GM21529 (cell line): ENCODE results near the gene GADL1.

ENCODE experiments used
- ATAC-seq: cut with Tn5 transposase; IDR thresholded peaks from one replicate; pipeline ENCODE4 v1.9.1; 2021; ENCODE audit not compliant: unreplicated experiment

The GADL1 gene

DNA sequence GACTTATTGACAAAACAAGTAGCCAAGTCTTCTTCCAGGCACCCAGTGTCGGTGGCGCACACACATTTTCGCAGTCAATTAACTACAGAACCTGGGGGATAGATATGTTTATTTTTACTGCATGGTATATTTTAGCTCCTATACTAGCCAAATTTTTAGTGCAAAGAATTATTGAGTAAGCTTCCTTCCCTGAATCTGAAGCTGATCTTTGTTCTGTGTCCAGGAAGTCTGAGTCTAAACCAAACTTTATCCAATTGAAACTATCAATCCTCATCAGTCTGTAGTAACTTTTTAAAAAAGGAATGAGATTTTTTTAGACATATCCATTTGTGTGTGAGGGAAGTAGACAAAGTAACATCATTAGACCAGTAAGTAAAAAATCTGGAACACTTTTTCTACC lies 133.1 kb downstream of the GADL1 start:
- ATAC-seq, result no peak

DNA sequence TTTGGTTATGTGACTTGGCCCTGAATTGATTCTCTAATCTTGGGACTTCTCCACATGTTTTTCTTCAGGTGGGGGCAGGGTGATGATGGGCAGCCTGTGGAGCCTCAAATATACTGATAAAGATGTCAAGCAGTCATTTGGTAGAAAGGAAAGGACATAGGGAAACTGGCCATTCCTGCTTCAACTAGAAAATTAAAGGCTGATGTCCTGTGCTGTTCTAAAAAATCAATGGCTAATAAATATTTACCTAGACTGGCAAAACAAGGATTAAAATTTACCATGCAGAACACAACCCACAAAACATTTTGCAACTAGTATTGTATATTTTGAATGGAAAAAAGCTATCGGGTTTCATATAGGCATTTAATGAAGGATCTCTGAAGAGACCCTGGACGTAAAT lies 133.7 kb downstream of the GADL1 start:
- ATAC-seq, result no peak

DNA sequence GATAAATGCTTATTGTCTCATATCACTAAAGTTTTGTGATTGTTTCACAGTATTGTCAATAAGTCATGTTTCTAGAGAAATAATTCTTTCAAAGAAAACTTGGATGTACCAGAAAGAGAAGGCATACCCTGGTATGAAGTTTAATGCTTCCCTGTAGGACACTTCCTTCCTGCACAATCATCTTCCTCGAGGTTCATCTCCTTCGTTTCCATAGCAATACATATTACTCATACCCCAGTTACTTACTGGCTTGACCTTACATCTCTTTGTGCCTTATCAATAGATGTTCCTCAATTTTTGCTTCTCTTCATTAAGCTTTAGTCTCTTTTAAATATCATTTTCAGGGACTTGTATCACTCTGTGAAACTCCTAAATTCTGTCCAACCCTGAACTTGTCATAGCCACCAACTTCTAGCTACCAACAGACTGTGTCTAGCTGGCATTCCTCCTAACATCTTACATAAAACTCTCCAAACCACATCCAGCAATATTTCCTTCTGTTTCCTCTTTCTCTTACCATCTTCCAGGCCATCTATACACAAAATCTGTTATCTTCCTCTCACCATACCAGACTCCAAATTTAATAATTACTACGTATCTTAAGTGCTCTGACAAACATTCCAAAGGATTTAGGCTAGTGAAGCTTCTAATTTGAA lies 134.3 kb downstream of the GADL1 start:
- ATAC-seq, result no peak

DNA sequence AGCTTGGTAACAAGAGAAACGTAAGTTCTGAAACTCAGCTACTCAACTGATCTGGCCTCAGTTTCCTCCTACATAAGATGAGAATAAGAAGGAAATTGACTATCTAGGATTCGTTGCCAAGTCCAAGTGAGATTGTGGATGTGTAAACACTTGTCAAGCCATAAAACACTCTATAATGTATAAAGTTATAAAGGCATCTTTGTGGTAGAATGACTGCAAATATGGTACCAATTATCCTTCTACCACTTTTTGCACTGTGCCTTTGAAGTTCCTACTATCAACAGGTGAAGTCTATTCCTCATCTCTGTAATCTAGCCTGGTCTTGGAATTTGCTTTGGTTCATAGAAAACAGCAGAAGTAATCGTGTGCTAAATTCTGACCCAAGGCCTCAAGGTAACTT lies 138.2 kb downstream of the GADL1 start:
- no peak for ATAC-seq

DNA sequence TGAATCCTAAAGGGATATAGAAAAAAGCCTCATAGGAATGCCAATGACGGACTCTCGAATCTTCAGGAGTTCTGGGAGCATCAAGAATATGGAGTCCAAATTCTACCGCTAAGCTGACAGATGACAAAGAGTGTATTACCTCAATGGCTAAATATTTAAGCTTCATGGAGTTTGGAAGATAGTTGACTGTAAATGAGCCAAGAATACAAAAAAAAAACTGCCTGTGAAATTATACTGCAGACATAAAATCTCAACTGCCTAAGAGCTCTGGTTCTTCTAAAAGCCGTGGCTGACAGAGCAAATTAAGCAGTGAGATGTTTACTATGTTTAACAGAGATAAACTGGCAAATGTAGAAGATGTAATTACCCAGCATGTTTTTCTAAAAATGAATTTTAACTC lies 140.0 kb downstream of the GADL1 start:
- no peak for ATAC-seq

DNA sequence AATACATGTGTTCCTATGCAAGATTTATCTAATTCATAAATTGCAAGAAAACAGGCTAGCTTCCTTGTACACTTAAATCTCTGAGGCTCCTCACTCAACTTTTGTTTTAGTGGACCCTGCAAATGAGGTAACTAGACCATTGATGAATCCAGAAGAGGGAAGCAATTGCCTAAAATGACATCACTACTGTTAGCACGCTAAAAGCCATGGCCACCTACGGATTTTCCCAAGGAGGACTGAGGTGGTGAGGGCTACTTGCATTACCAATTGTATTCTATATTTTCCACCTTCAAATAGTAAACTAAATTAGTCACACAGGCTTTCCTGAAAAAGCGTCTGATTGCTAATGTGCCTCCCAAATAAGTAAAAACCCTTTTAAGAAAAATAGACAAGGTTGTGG lies 140.7 kb downstream of the GADL1 start:
- no peak for ATAC-seq

DNA sequence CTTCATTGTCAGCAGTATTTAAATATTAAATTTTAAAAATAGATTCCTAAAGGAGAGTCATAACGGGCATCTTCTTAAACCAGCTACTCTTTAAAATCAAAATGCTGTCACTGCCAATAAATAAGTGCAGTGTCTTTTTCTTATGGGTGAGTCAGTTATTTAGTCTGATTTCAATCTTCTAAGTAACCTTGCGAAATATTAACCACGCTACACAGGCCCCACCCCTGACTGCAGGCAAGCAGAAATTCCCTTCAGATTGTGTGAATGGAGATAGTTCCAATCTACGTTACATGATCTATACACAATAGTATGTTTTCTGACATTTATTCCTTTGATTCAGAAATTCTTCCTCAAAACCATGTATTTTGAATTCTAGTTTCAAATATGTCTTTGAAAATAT lies 141.5 kb downstream of the GADL1 start:
- ATAC-seq, result no peak

DNA sequence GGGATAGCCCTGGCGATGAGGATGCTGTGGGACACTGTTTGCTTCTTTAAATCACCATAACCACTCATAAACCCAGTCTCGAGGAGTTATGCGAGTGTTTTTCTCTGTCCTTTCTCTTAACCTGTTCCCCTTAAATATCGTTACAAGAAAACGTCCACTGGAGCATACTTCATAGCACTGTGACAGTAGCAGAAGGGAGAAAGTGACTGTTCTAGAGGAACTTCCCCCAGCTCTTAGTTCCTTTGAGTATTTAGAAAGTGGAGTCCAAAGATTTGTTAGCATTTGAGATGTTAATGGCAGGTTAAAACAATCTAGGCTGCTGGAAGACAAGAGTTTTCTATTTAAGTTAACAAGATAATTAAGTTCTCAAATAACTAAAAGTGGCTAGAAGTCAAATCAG lies 142.0 kb downstream of the GADL1 start:
- ATAC-seq, result no peak

DNA sequence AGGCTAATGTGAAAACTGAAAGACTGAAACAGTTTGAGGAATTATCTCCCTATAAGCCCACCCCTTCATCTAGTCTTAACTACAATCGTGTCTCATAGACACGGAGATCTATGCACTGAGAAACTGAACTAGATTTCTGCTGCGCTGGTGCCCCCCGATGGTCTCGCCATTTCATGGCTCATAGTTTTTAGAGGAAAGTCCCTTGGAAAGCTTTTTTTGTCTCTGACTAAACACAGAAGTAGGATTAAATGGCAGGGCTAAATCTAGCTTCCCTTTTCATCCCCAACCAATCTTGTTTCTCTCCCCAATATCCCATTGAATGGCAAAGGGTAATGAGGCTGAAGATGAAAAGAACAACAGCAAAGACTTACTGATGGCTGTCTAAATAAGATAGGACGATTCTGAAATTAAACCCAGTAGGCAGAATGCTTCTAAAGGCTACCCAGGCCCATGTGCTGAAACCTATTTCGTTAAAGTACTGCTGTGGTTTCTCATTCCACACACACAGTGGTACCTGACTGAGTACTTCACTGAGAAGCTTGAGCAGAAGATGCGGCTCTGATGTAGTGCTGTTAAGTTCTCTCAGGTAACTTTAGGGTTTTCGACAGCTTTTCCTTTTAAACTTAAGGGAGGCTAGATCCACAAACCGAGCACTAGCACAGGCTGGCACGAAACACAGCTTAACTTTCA lies 142.7 kb downstream of the GADL1 start:
- ATAC-seq, result peak; percentile 78

DNA sequence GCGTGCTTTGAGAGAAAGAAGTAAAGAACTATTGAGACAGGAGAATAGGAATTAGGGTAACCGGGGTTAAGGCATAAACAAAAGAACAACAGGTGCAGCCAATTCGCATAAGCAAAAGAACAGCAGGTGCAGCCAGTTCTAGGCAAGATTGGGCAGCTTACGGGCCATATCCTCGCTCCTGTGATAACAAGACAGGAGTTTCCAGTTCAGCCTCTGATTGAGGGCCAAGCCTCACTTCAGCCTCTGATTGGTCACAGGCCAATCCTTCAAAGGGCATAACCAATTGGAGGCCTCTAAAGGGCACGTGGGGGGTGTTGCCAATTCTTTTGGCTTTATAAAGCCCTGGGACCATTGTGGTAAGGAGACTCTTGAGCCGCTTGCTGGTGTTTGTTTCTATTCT lies 143.5 kb downstream of the GADL1 start:
- ATAC-seq, result no peak

DNA sequence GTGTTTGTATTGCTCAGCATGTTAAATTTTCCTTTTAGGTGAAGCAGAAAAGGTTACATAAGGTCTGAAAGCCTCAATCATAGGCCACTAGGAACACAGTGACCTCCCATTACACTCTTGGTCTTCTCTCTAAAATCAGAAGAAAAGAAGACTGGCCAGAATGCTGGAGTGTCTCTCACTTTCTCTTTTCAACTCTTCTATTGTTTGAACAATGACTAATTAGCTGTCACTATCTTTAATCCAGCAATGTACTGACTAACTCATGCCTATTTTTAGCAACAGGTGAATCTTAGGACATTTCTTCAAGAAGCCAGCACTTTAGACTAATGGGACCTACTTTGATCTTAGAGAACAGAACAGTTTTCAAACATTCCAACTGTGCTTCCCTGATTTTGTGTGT lies 145.2 kb downstream of the GADL1 start:
- no peak for ATAC-seq

DNA sequence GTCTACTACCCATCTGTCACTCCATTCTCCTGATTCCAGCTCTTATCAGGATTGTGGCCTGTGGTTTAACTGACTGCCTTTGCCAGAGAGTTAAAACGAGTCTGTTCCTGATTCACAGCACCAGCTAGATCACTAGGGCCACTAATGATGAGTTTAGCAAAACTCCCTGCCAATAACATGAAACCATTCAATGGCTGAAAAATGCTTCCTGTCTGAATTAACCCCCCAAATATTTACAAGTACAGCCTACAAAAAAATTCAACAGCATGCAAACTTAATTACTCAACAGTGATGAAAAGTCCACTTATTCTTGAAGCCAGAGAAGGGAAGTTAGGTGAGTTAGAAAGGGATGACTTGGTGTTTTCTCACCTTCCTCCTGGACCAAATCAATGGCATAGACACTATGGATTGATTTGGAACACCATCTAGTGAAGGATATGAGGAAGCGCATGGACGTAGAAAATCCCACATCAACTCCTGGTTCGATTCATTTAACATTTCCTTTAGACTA lies 146.6 kb downstream of the GADL1 start:
- ATAC-seq, result no peak

DNA sequence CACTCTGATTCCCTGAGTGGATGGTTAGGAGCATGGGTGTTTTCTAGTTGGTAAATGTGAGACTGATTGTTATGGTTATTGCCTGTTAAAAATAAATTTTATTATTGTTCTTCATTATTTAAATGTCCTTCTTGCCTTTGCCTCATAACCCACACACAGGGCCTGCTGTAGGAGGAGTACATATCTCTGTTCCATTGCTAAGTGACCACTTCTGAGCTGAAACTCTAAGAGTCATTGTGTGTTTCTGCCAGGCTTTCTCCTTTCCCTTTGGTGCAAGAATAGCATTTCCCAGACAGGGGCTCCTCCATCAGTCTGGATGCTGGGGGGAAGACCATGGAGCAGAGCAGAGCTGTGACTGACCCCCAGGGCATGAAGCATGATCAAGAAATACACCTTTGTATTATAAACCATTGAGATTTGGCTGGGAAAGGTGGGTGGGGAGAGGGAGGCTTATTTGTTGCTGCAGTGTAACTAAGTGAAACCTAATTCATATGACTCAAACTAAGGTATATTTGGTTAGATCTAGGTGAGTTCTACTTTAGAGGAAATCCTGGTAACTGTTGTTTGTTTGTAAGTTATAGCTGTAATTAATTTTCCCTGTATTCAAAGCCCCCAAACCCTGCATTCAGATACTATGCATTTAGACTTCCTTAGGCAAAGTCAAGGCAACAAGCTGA lies 150.7 kb downstream of the GADL1 start:
- ATAC-seq, result no peak

DNA sequence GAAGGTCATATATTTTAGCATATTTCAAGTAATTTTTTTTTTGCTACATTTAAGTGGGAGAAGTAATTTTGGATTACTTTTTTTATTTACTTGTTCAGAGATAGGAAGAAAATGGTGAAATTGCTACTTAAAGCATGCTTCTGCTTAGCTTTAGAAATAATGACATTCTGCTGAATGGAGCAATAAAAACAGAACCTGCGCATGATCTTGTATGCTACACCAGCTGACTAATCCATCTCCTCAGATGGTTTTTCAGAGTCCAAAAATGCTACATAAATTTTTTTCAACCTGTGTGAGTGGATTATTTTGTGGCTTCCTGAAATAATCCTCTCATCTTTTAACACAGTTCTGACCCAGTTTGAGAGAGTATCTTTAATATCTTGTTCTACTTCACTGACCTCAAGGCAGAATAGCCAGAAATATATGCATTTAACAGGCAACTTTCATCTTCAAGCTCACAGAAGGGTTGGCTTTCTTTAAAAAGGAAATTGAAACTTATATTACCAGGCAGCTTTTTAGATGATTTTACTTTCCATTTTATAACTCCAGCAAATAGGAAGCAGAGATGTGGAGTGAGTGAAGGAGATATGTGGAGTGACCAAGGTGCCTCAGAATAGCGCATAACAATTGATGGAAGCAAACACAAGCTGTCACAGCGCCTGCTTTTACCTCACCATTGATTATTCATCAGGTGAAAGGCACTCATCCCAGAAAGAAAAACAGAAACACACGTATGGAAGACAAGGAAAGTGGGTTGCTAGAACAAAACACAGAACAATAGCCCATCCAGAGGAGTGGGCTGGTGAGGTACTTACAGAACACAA lies 151.5 kb downstream of the GADL1 start:
- ATAC-seq, result no peak

DNA sequence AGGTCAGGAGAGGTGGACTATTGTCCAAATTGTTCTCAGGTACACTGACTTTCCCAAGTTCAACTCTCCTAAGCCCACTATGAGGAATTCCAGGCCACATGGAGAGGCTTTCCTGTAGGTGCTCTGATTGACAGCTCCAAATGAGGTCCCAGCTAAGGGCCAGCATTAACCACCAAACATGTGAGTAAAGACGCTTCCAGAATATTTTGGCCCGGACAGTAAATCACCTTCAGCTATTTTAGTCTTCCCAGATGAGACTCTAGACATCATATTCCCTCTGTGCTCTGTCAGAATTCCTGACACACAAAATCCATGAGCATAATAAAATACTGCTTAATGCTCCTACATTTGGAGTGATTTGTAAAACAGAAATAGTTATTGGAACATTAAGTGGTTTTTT lies 152.6 kb downstream of the GADL1 start:
- ATAC-seq, result no peak

DNA sequence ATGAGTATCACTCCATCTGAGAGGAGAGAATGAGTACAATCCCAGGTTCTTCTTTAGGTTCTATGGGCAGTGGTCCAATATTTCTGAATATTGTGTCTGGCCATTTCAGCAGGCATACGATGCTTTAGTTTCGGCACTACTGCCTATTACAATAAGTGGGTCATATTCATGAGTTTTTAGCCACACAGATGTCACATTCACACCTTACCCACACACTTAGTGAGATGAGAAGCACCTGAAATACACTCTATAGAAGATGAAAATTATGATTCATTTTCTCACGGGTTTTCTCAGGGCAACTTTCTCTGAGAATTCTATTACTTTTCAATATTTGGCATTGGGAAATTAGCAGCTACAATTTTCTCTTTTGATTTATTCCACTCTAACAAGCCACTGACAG lies 155.9 kb downstream of the GADL1 start:
- ATAC-seq, result no peak

DNA sequence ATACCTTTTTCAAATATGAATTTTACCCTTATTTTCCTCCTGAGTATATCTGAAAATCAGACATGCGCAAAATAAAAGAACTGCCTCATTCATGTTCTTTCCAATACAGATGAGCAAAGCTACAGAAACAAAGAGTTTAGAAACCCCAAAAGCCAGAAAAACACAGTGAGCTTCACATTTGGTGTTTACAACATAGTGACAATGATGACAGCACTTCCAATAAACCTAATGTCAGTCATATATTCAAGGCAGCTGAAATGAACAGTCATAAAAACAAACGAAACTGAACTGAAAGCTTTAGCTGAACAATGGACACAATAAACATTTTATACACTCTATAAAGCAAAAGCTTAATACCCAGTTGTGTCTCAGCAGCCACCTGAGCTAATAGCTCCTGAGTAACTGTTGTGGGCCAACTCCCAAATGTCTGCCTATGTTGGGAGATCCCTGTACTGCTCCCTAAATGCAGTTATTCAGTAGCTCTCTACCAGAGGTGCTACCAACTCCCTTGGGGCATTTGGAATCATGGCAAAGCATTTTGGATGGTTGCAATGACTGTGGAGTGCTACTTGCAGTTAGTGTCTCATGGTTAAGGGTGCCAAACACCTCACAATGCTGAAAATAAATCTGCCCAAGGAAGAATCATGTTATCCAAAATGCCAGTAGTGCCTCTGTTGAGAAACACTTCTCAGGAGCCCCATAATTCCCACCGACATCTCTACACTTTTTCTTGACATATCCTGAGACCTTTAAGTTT lies 156.5 kb downstream of the GADL1 start:
- no peak for ATAC-seq

DNA sequence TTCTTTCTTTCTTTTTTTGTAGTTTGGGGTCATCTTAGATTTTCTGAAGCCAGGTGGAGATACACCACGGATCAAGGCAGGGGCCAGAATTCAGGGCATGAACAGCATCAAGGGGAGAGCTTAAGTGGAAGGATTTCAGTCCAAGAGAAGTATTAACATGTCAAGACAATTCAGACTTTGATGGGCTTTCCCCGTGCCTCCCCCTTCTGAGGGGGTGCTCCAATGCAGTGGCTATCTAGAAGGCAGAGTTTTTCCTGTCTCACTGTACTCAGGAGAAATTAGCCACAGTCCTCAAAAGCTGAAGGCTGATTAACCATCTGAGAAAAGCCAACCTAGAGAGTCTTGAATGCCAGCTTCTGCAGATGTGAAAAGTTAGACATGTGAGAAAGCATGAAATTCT lies 160.8 kb downstream of the GADL1 start:
- ATAC-seq, result no peak

DNA sequence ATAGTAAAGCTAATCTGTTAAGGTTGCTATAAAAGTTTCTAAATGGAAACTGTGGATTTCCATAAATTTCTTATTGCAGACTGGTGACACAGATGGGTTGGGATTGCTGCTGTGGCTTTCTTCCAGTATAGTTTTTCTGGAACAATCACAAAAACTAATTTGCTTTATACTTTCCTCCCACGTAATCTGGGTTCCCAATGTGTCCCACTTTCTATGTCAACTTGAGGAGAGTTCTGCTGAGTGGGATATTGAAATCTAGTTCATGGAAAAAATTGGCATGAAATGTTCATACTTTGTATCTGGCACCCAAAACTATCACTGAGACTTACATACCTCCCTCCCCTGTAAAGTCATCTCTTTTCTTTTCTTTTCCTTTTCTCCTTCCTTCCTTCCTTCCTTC lies 161.3 kb downstream of the GADL1 start:
- no peak for ATAC-seq

DNA sequence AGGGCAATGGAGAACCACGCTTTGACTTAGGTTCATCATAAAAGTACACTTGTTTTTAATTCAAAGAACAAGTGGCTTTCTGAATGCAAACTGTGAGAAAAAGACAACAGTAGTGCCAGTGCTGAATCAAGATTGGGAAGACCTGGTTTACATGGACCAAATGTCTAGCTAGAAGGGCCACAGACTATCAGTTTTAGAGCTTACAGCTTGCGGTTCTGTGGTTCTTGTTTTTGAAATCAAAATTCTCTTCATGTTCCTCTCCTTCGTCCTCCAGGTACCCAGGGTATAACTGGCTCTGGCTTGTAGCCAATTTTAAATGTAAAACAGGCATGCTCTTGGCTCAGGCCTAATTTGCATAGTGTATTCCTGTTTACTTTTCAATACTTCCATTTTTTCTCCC lies 163.5 kb downstream of the GADL1 start:
- ATAC-seq, result no peak

DNA sequence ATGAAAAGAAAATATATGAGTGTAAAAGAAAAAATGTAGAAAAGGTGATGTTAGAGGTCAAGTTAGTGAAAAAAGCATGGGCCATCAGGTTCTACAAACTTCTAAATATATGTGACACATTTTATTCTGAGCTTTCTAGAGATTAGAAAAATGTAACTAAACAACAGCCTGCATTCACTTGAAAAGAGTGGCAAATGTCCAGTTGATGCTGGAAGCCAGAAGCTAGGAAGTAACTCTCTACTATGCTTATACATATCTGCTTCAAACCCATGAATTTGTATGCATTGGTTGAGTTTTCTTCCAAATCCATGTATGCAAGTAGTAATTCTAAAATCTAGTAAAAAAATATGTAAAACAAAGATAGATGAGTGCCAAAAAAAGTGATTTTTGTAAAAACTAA lies 164.5 kb downstream of the GADL1 start:
- no peak for ATAC-seq
